ENCODE data around the gene TXNDC11. TPM values are rescaled to one million over a fixed set of nuclear protein-coding genes. Genes with fewer than 3 reads are reported as not detected.

TXNDC11 gene
- total RNA-seq, 1 experiment from 2014 or later = 30.9 TPM

GRCh38 chr16:11687601-11688519, 54.8 kb downstream of the TXNDC11 start:
- intact Hi-C loops (cut with micrococcal nuclease; ENCODE audit: unreplicated experiment) = no loop called here
- BruUV-seq (replicated peaks) = no TSS peak
- H3K27ac ChIP-seq = no peak overlapping the region
- peaks cover 19% of the 10 kb centered on the region for H4K20me1 ChIP-seq (ENCODE audit: insufficient read depth)
- H2AFZ ChIP-seq = no peak overlapping the region
- H3K36me3 ChIP-seq (ENCODE audit: low read depth) = peaks cover 33% of the 10 kb centered on the region
- ChIA-PET CTCF (interaction anchor here (0.6 kb wide), 1 partner anchor 27 kb away, joined by 3 read pairs; no protein-coding TSS in a partner anchor), POLR2A (ENCODE audit: unreplicated experiment) (no interaction called here)
- no peak for DNase-seq
- no peaks in the 10 kb centered on the region for H3K27me3 ChIP-seq (ENCODE audit: insufficient read depth, low read depth)
- no peaks in the 10 kb centered on the region for H3K9me2 ChIP-seq (ENCODE audit: insufficient read depth)
- TF ChIP-seq CTCF (conservative IDR thresholded peaks at IDR 0.05) (no peak), EZH2 (IDR thresholded peaks at IDR 0.05; ENCODE audit: low read depth) (no peak)
- no peaks in the 10 kb centered on the region for H3K79me2 ChIP-seq (ENCODE audit: low read depth)
- no peak overlapping the region for H3K4me2 ChIP-seq
- no peaks in the 10 kb centered on the region for H3K9me3 ChIP-seq (ENCODE audit: insufficient read depth, low read depth)
- peaks cover 11% of the 10 kb centered on the region for H3K4me1 ChIP-seq (replicated peaks; ENCODE audit: insufficient read depth)
- no peak overlapping the region for H3K4me3 ChIP-seq
- H3F3A ChIP-seq (ENCODE audit: insufficient read depth, low read depth) = 0 out of 2 replicates have a peak, but pooled peaks cover 14% of the 10 kb centered on the region

- 0 out of 2 replicates have a peak, but pooled peaks cover 14% of the 10 kb centered on the region for H3F3A ChIP-seq (ENCODE audit: insufficient read depth, low read depth)
- no peak overlapping the region for H3K4me3 ChIP-seq
- H3K27me3 ChIP-seq (ENCODE audit: insufficient read depth, low read depth) = no peaks in the 10 kb centered on the region
- BruUV-seq (replicated peaks) = no TSS peak
- CTCF ChIA-PET = no interaction called here
- H3K79me2 ChIP-seq (ENCODE audit: low read depth) = no peaks in the 10 kb centered on the region
- H3K36me3 ChIP-seq (ENCODE audit: low read depth) = peaks cover 35% of the 10 kb centered on the region
- H3K9me3 ChIP-seq (ENCODE audit: insufficient read depth, low read depth) = no peaks in the 10 kb centered on the region
- H3K4me2 ChIP-seq = no peak overlapping the region
- H3K27ac ChIP-seq = no peak overlapping the region
- POLR2A ChIA-PET (ENCODE audit: unreplicated experiment) = no interaction called here
- no peaks in the 10 kb centered on the region for H3K9me2 ChIP-seq (ENCODE audit: insufficient read depth)
- peaks cover 11% of the 10 kb centered on the region for H3K4me1 ChIP-seq (replicated peaks; ENCODE audit: insufficient read depth)
- peaks cover 15% of the 10 kb centered on the region for H4K20me1 ChIP-seq (ENCODE audit: insufficient read depth)
- TF ChIP-seq EZH2 (IDR thresholded peaks at IDR 0.05; ENCODE audit: low read depth) (no peak), CTCF (conservative IDR thresholded peaks at IDR 0.05) (no peak)
- H2AFZ ChIP-seq = no peak overlapping the region
- intact Hi-C loops (cut with micrococcal nuclease; ENCODE audit: unreplicated experiment) = no loop called here
- no peak for DNase-seq
Observed at GRCh38 chr16:11686713-11687380, 55.8 kb downstream of the TXNDC11 start.

GRCh38 chr16:11685844-11686618, 56.6 kb downstream of the TXNDC11 start:
- no peak overlapping the region for H3K4me2 ChIP-seq
- POLR2A ChIA-PET (ENCODE audit: unreplicated experiment) = interaction anchor here (0.6 kb wide), 1 partner anchor 212 kb away, joined by 6 read pairs; no protein-coding TSS in a partner anchor
- H3K36me3 ChIP-seq (ENCODE audit: low read depth) = peaks cover 35% of the 10 kb centered on the region
- TF ChIP-seq CTCF (conservative IDR thresholded peaks at IDR 0.05) = no peak
- TF ChIP-seq EZH2 (IDR thresholded peaks at IDR 0.05; ENCODE audit: low read depth) = no peak
- CTCF ChIA-PET = no interaction called here
- H3K79me2 ChIP-seq (ENCODE audit: low read depth) = no peaks in the 10 kb centered on the region
- intact Hi-C loops (cut with micrococcal nuclease; ENCODE audit: unreplicated experiment) = no loop called here
- DNase-seq = no peak
- 0 out of 2 replicates have a peak, but pooled peaks cover 14% of the 10 kb centered on the region for H3F3A ChIP-seq (ENCODE audit: insufficient read depth, low read depth)
- no TSS peak for BruUV-seq (replicated peaks)
- H3K27me3 ChIP-seq (ENCODE audit: insufficient read depth, low read depth) = no peaks in the 10 kb centered on the region
- H3K4me1 ChIP-seq (replicated peaks; ENCODE audit: insufficient read depth) = peaks cover 11% of the 10 kb centered on the region
- no peaks in the 10 kb centered on the region for H3K9me2 ChIP-seq (ENCODE audit: insufficient read depth)
- no peak overlapping the region for H3K27ac ChIP-seq
- peaks cover 15% of the 10 kb centered on the region for H4K20me1 ChIP-seq (ENCODE audit: insufficient read depth)
- H2AFZ ChIP-seq = no peak overlapping the region
- no peak overlapping the region for H3K4me3 ChIP-seq
- no peaks in the 10 kb centered on the region for H3K9me3 ChIP-seq (ENCODE audit: insufficient read depth, low read depth)

Data from PC-9 (cell line).